HG03097 (cell line): Measurements from ENCODE around the gene TUBGCP3.

Source experiments
- ATAC-seq: cut with Tn5 transposase; IDR thresholded peaks from one replicate; pipeline ENCODE4 v1.9.1; 2021; ENCODE audit not compliant: unreplicated experiment, low FRiP score

Gene TUBGCP3

DNA sequence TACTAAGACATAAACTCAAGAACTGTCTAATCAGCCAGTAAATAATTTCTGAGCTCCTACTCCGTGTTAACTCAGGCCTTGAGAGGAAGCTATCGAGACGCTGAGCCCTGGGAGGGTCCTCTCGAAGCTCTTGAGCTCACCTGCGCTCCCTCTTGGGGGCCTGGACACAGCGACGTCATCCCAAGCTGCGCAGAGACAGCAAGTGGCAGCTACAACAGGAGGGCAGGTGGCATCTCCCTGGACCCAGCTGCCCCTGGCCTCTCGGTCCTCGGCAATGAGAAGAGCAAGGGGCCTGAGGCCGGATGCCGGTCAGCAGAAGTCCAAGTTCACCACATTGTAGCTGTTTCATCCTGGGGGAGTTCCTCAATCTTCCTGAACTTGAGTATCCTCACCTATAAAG is 30.5 kb upstream of the TUBGCP3 start:
- ATAC-seq, result no peak

DNA sequence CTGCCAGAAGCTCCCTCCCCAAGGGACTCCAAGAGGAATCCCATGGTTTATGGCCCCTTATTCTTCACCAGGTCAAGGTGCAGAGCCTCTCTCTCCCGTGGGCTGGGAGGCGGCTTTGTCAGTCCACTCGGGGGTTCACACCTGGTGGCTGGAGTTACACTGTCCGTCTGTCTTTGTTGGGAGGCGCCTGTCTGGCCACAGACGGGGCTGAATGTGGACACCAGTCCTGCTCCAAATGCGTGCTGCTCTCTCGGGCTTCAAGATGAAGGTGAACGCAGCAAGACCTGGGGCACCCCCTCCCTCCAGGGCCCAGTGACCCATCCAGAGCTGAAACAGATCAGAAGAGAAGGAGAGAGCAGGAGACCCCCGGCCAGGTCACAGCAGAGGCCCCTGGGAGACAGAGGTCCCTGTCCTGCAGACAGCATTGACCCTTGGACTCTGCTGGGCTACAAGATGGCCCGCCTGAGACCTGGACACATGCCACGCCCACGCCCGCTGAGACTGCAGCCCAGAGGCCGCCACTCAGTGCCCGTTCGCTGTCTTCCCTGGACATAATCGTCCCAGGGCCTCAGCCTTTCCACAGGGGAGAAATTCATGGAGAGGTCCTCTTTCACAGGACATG is 29.9 kb upstream of the TUBGCP3 start:
- no peak for ATAC-seq

DNA sequence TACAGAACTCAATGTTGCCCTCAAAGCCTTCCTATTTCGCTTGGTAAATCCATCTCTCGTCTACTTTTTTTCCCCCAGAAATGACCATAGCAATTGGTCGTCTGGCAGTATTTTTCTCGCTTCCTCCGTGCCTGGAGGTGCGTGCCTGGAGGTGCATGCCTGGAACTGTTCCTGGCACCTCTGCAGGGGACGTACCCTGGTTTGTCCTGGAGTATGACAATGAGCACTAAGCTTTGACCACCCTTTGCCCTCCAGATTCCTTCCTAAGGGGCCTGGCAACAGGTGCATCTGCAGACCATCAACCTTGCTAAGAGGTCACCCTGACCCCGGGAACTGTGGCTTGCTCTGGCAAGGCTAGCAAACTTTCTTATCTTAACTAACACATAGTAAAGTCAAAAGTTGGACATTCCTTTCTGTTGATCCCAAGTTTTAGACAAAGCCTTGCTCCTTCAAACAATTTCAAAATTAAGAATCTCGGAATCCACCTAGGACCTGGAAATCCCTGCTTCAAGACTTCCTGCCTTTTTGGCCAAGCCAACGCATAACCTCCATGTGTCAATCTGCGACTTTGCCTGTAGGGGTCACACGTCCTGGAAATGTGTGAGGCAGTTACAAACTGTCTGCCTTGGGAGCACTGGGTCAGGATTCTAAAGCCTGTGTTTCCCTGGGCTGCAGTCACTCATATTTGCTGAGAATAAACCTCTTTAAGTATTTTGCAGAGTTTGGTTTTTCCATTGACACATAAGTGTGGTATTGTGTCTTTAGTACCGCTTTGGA is 28.8 kb upstream of the TUBGCP3 start:
- ATAC-seq, result peak; percentile 68

DNA sequence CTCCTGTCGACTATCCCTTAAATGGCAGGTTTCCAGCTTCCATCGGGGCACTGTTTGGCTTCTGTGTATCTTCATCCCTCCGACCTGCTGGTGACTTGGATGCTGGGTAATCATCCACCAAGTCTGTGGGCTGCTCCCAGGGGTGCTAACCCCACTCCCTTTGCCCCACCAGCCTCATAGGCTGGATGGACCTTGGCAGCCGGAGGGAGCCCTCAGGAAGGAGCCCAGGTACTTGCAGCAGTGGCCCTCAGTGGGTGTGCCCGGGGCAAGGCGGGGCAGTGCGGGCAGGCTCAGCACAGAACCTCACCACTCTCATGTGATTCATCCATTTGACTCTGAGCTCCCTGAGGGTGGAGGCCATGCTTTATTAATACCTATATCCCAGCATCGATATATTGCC is 27.4 kb upstream of the TUBGCP3 start:
- no peak for ATAC-seq

DNA sequence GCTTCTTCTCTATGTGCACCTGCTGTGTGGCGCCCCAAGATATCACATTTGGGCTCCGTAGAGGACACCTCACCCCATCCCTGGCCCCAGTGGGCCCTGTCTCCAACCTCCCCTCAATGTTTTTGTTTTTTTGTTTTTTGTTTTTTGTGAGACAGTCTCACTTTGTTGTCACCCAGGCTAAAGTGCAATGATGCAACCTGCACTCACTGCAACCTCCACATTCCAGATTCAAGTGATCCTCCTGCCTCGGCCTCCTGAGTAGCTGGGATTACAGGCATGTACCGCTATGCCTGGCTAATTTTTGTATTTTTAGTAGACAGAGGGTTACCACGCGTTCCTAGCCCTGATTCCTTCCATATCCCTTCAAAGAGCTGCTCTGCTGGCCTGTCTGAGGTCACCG is 26.9 kb upstream of the TUBGCP3 start:
- no peak for ATAC-seq

DNA sequence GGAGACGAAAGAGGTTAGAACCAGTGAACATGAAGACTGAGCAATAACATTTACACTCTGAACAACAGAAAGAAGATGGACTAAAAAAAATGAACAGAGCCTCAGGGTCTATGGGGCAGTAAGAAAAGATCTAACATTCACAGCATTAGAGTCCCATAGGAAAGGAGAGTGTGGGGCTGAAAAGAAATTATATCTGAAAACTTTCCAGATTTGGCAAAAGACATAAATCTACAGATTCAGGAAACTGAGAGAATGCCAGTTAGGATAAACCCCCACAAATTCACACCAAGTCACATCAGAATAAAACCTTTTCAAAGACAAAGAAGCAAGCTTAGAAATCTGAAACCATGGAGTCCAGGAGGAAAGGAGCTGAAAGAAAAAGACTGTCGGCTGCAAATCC is 20.3 kb upstream of the TUBGCP3 start:
- no peak for ATAC-seq

DNA sequence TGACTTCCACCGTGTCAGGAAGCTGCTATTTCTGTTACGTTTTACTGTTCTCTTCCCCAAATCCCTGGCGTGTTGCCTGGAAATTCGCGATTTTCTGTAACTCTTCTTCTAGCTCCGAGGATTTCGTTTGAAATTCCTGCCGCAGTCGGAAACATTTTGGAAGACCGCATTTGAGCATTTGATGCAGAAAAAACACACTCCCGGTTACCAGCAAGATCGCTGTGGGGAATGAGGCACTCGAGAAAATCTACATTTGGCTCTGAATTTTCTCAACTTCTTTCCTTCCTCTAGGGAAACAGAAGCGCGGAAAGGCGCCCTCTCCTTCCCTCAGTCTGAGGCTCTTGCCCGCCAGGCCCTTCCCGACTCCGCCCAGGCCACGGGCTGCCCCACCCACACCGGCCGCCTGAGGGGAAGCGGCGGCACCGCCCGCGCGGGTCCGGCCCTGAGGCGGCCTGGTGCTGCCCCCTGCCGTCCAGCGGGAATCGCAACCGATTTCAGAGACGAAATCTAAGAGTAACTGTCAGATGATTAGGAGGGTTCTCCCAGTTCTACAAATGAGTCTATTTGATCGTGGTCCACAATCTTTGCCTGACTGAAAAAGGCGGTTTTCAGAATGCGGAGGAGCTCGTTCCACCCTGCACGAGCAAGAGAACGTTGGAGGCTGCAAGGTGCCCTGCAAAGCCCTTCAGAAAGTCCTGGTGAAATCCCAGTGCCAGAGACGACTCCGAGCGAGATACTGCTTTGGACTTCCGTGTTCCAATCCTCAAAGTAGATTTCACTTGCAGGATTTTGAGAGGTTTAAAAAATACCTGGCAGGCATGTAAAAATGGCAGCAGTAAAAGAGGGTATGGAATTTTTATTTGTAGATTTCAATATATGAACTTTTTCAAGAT is 18.4 kb upstream of the TUBGCP3 start:
- ATAC-seq, result peak; percentile 100

DNA sequence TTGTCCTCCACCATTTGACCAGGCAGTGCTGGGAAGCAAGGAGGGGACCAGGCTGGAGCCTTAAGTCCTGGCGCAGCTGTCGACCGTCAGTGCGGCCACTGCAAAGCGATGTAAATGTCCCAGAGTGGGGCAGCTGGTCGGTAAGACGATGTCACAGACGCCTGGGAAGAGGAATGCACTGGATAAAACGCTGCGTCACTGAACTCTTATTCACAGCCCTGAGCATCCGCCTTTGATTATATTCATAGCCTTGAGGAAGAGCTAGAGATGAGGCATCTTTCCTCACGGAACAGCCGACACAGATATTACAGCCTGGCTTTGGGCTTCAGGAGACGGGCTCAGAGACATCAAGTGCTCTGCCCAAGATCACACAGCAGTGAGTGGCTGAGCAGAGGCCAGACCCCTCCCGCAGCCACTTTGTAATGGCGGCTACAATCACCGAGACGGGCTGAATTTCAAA is 17.6 kb upstream of the TUBGCP3 start:
- no peak for ATAC-seq

DNA sequence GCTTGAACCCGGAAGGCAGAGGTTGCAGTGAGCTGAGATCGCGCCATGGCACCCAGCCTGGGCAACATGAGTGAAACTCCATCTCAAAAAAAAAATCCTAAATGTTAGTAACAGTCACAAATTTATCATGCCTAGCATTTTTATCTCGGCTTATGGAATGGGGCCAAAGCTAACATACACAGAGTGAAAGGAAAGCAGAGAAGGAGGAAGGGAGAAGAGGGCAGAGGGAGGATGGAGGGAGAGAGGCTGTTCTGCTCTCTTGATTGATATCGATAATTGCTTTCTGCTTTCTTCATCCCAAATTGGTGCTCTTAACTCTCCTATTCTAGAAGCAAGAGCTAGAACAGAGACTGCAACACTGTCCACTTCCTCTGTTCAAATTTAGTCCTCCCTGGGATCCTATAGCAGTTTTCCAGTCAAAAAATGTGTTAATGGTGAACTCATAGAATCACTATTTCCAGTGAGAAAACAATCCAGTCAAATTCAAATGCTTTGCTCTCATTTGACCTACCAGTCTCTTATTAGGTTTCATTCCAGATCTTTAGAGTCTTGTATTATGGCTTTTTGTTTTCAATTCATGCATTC is 15.8 kb upstream of the TUBGCP3 start:
- no peak for ATAC-seq

DNA sequence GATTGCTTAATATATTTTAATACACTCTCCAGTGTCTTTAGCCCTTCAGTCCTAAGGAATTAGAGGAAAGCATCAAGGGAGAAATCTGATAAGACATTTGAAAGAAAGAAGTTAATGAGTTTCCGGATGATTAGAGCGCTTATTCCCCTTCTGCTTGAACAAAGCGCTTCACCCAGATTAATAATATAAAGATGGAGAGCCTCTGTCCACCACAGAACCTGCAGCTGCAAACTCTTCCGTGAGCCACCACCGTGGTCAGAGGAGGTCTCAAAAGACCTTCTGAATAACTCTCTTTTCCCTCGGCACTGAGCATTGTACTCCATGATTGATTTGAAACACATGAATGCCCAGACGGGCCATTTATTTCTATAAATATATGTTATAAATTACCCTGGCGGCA is 14.2 kb upstream of the TUBGCP3 start:
- no peak for ATAC-seq

DNA sequence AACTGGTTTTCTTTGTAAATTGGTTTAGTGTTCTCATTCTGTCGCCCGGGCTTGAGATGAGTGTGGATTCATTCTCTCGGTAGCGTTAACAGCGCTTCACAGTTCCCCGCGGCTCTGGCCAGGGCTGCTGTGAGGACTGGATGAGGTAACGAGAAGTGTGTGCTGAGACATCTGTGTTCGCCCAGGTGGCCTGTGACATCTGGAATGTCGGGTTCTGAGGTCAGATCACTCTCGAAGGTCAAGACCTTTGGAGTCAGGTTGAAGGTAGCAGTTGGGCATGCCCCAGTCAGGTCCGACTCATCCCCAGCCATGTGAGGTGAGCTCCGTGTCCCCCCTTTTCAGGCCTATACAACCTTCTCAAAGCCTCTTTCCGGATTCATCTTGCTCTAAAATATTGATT is 13.4 kb upstream of the TUBGCP3 start:
- no peak for ATAC-seq

DNA sequence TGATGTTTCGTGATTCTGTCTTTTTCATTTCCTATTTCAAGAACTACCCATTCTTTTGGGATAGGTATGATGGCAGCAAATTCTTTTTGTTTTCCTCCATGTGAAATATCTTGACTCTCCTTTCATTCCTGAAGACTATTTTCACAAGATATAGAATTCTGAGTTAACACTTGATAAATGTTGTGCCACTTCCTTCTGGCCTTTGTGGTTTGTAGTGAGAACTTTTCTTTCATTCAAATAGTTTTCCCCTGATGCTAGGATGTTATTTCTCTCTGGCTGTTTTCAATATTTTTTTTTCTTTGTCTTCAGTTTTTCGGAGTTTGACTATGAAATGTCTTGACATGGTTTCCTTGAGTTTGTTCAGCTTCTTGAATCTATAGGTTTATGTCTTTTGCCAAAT is 8.3 kb upstream of the TUBGCP3 start:
- ATAC-seq, result no peak

DNA sequence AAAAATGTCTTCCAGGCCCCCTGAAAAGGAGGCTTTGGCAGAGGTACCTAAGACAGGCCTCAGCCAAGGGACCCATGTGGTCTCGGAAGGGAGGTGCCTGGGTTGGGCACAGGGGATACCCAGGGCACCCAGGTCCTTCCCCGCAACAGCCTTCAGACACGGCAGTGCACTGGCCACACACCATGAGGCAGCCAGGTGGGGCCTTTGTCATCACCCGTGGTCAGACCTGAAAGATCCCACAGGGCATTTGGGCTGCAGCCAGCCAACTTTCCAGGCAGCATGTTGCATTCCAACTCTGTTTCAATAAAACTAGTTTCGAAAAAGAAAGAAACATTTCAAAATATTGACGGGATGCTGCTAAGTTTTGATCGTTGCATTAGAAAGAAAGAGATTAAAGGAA is 4.7 kb upstream of the TUBGCP3 start:
- ATAC-seq, result no peak

DNA sequence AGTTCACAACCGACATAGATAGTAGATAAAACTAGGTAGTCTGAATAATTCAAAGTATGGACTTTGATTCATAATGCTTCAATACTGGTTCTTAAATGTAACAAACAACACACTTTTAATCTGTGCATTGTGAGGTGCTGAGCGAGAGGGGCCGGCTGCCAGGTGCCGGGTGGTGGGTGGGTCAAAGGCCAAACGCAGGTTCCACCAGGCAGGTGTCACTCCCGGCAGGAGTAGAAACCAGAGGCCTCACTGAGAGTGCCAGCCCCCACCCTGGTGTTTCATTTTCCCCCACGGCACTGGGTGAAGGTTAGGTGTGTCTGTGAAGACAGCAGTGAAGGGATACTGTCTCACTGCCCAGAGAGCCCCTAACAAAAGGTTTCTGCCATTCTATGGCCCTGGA is 4.2 kb upstream of the TUBGCP3 start:
- no peak for ATAC-seq

DNA sequence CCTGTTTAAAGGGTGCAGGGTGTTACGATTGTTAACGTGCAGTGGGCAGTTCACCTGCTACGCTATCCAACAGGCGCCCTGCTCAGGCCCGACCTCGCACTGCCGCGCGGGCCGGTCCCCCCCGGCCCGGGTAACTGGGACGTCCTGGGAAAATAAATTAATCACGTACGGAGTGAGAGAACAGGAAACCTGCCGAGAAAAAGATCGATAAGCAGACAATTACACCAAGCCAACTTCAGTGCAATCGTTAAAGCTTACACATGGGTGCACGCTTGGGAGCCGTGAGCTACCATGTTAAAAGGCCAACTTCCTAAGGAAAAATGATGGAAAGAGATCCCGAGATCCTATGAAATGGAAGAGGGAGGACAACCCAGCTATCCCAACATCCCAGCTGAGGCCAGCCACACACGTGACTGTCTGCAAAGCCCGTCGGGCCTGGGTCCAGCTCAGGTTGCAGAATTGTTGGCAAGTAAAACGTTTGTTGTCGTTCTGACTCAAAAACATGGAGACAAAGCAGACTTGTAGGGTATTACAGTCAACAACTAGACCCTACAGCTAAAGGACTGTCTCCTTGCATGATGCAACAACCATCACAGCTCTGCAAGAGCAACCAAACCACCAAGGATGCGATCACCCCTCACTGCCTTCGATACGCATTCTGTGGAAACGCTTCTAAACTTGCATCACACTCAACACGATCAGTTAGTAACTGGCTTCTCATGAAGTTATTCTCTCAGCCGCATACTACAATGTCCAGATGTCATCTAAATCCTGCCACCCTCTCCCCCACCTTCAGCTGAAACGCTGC is 741 bp upstream of the TUBGCP3 start:
- ATAC-seq, result no peak

DNA sequence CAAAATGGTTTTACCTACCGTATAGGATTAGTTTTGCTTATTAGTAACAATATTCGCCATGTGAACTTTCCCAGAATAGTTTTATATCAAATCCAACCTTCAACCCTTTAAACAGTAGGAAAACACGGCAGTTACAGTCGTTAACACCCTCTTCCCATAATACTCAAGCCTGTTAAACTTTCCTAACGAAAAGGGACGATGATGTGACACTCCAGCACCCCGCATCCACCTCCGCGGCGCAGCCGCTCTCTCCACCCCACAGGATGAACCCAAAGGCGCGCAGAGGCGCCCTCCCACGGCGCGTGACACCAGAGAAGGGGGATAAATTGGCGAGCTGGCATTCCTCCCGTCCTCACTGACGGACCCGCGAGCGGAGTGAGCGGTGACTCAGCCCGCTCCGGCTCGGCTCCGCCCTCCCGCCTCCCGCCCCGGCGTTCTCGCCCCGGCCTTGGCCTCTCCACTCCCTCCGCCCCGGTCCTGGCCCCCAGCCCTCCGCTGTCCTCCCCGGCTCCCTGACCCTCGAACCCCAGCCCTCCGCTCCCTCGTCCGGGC is 665 bp downstream of the TUBGCP3 start:
- peak; percentile 35 for ATAC-seq

DNA sequence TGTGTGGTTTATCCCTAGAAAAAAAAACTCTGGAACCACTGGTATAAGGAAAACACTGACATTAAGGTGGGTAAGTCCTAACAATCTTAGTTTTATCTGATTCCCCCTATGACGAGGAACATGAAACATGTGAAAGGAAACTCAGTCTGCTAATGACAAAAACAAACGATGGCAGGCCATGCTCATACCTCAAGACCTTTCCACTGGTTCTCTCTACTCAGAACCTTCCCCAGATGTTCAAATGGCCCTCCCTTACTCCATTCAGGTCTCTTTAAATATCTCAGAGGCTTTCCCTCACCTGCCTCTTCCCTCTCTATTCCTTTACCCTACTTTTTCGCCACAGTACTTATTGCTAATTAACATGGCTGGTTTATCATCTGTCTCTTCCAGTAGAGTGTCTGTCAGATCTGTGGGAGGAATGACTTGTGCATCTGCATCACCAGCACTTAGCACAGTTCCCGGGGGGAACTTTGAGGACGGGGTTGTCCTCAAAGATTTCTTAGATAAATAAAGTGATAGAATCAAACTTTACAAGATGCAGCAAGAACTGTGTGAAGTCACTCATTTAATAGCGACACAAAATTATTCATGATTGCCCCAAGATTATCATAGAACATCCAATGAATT is 1.5 kb downstream of the TUBGCP3 start:
- ATAC-seq, result no peak

DNA sequence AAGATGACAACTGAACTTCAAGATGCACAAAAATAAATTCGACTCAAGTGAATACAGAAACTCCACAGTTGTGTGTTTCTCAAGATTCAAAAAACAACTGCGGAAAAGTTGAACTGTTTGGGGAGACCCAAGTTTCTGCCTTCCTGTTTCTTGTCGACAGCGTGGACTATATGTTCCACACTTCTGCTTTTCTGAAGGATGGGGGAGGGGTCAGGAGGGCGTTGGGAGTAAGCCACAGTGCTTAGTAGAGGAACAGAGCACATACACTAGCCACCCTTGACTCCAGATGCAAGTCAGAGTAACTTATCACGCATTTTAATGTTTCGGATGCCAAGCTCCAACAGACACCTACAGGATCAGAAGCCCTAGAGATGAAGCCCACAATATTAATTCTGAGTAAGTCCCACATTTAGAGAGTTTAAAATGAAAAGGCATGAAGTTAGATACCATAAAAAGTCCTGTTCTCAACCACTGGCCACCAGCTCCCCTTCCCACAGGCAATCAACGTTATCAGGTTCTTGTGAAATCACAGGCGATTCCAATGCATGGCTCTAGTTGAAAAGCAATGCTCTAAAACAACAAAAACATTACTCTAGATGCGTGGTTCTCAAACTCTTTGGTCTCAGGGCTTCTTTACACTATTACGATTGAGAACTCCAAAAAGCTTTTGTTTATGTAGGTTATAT is 4.2 kb downstream of the TUBGCP3 start:
- peak; percentile 38 for ATAC-seq

DNA sequence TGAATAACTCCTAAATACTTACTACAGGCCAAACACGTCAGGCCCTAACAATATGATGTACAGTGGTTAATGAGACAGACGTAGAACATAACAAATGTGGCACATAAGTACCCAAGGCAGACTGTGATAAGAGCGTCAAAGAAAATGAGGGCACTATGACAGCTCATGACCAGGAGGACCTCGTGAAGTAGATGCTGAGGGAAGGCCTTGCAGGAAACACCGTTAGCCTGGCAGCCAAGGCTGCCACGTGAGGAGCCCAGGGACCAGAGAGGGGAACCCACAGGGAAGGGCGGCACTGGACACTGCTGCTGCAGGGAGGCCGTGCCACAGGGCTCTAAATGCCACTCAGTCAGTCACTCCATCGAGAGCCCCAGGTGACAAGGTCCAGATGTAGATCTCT is 5.7 kb downstream of the TUBGCP3 start:
- no peak for ATAC-seq
